K562 (cell line): Measurements from ENCODE around the gene RBMS3. TPM values are rescaled to one million over a fixed set of nuclear protein-coding genes. Genes with fewer than 3 reads are reported as not detected.

Experiments used
- CHCHD3 ChIP-seq: fragments of 250-450 bp; sonication (Bioruptor Pico); IDR thresholded peaks from 2 replicates; pipeline ENCODE4 v2.1.2; 2022; ENCODE audit warnings: mild to moderate bottlenecking
- ELF1 ChIP-seq: fragments of 200-800 bp; sonication (Bioruptor generic); IDR thresholded peaks from 2 replicates; pipeline ENCODE4 v1.6.1; 2016; ENCODE audit warnings: missing genetic modification characterization, missing compliant biosample characterization
- FOXP4 ChIP-seq: sonication (generic); formaldehyde crosslinking; IDR thresholded peaks from 2 replicates; pipeline ENCODE4 v1.8.0; 2022; ENCODE audit warnings: mild to moderate bottlenecking, missing genetic modification reagents, borderline replicate concordance
- NCOA2 ChIP-seq, 2 experiments: fragments of 450-650 bp; IDR thresholded peaks; 2 replicates each; pipeline ENCODE4 v1.6.1; 2018; ENCODE audit warnings: mild to moderate bottlenecking in 2 of 2, moderate library complexity in 1 of 2; ENCODE audit not compliant: partially characterized antibody in 2 of 2
- NR2F6 ChIP-seq: fragments of 450-650 bp; formaldehyde crosslinking; IDR thresholded peaks from 2 replicates; pipeline ENCODE4 v1.4.0; 2020; ENCODE audit warnings: mild to moderate bottlenecking
- ZFP91 ChIP-seq: sonication (generic); formaldehyde crosslinking; IDR thresholded peaks from 2 replicates; pipeline ENCODE4 v1.8.0; 2022; ENCODE audit warnings: mild to moderate bottlenecking, missing genetic modification reagents
- ZNF41 ChIP-seq: fragments of 250-450 bp; sonication (Bioruptor Pico); conservative IDR thresholded peaks from 2 replicates; pipeline ENCODE4 v1.4.0; 2020; ENCODE audit warnings: mild to moderate bottlenecking
- ZNF696 ChIP-seq: fragments of 250-450 bp; sonication (Bioruptor Pico); conservative IDR thresholded peaks from 2 replicates; pipeline ENCODE4 v1.4.0; 2020; ENCODE audit warnings: mild to moderate bottlenecking, moderate library complexity
- polyA plus RNA-seq, 8 experiments: library from polyadenylated mRNA; depleted of rRNA in 4 of 8; stranded (reverse) in 5 of 8; unstranded in 3 of 8; fragments of >200 nt; fragmentation: Nextera tagmentation in 2 of 8; fragmentation: Illumina TruSeq in 1 of 8; extraction: Ambion mirVana in 2 of 8; extraction: Trizol in 1 of 8; gene quantifications; 2 replicates each; pipeline versions ENCODE4 v1.2.1 to v1.2.3, GENCODE V29; 2011 to 2014; ENCODE audit warnings: inconsistent platforms in 1 of 8, missing spikeins in 1 of 8
- total RNA-seq, 7 experiments: library from RNA; depleted of rRNA in 6 of 7; stranded (reverse); fragments of >200 nt in 6 of 7; fragmentation: Illumina TruSeq in 2 of 7; extraction: Trizol in 2 of 7; gene quantifications; 2 replicates each; pipeline versions ENCODE4 v1.2.1 to v1.2.3, GENCODE V29; 2011 to 2021; ENCODE audit warnings: low replicate concordance in 1 of 7

Gene RBMS3
- total and polyA plus RNA-seq, 9 of the 15 experiments (the other 6 are each of a cell fraction or from before 2014, with no cell fraction given) = 0.20 TPM; not detected in 8

GRCh38 chr3:29741231-29741630 is 460.4 kb downstream of the RBMS3 start (continued):
- TF ChIP-seq FOXP4 (CRISPR knock-in tag) = no peak
- no peak for TF ChIP-seq NCOA2 (IDR thresholded peaks at IDR 0.05; ENCODE audit: partially characterized antibody in 2 of 2)
- TF ChIP-seq ZNF696 (CRISPR knock-in tag) = no peak
- TF ChIP-seq ZFP91 (CRISPR knock-in tag) = no peak
- no peak for TF ChIP-seq NR2F6 (CRISPR knock-in tag)
- TF ChIP-seq ELF1 (tag) = no peak
- no peak for TF ChIP-seq CHCHD3 (CRISPR knock-in tag)
- TF ChIP-seq ZNF41 (CRISPR knock-in tag) = no peak
